Measurements from ENCODE around the gene FBXO31.

FBXO31 gene

DNA sequence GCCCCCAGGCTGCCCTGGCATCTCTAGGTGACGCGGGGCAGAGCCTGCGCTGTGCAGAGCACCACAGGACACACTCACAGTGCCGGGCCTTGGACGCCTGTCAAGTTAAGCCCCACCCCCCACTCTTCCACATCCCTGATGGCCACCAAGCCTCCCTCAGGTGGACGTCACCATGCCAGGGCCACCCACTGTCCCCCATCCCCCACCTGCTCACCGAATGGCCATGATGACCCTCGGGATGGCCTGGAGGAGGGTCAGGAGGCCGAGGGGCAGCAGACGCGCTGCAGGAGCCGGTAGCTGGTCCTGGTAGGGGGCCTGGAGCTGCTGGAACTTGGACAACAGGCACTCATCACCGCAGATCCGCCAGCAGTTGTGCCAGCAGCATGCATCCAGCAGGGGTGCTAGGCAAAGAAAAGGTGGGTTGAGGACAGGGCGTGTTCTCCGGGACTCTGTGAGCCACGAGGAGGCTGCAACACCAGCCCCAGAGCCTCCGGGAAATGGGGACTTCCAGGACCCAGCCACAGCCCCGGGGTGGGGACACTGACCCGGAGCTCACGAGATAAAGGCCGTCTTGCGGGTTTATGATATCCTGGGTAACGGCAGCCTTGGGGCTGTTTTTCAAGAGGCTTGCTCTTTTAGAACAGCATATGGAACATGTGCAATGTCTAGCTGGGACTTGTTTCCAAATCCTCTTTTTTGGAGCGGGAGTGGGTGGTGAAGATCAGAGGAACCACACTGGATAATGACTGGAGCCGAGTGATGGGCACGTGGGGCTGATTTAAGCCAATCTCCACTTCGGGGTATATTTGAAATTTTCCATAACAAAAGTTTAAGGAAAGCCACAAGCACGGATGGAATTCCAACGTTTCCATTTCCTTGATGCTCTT, 77.8 kb downstream of the FBXO31 start:
- no peak for DNase-seq

DNA sequence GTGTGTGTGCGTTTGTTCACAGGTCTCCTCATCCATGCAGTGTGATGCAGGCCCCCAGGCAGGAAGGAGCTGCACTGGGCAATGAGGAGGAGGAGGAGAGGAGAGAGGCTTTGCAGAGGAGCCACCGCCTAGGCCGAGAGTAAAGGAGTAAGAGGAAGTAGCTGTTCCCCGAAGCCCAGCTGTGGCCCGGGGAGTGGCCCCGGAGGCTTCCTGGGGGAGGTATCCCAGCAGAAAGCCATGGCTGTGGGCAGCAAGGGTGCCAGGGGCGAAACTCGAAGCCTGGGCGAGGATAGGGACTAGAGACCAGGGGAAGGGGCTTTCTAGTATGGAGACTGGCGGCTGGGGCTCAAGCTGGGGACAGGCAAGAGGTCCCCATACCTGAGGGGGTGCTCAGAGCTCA, 78.6 kb downstream of the FBXO31 start:
- DNase-seq: no peak

DNA sequence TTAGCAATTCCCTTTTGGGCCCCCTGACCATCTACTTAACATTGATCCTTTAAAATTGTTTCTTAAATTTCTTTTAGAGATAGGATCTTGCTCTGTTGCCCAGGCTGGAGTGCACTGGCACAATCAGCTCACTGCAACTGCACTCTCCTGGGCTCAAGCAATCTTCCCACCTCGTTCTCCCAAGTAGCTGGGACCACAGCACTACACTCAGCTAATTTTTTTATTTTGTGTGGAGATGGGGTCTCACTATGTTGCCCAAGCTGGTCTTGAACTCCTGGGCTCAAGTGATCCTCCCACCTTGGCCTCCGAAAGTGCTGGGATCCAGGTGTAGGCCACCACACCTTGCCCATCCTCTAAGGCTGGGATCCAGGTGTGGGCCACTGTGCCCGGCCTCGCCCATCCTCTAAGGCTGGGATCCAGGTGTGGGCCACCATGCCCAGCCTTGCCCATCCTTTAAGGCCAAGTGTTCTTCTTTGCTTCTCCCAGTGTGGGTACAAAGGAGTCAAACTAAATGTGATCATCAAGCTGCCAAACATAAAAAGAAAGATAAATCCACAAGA, 79.5 kb downstream of the FBXO31 start:
- DNase-seq: no peak

DNA sequence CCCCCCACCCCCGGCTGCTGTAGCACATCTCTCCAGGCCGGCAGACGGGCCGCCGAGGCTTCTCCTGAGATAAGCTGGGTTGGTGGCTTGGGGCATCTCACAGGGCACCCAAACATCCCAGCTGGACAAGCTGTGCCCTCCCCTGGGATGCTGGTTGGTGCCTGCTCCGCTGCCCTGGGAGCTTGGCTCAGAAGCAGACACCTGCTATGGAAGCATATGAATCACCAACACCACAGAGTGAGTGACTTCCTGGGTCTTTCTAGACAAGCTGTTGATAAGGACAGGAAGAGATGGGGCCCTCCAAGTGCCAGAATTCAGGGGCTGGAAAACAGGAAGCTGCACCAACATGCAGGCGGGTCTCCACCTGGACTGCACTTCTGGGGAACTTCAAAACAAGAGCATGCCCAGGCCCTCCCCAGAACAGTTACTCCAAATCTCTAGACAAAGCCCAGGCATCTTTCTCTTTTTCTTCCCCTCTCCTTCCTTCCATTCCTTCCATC, 80.1 kb downstream of the FBXO31 start:
- no peak for DNase-seq

DNA sequence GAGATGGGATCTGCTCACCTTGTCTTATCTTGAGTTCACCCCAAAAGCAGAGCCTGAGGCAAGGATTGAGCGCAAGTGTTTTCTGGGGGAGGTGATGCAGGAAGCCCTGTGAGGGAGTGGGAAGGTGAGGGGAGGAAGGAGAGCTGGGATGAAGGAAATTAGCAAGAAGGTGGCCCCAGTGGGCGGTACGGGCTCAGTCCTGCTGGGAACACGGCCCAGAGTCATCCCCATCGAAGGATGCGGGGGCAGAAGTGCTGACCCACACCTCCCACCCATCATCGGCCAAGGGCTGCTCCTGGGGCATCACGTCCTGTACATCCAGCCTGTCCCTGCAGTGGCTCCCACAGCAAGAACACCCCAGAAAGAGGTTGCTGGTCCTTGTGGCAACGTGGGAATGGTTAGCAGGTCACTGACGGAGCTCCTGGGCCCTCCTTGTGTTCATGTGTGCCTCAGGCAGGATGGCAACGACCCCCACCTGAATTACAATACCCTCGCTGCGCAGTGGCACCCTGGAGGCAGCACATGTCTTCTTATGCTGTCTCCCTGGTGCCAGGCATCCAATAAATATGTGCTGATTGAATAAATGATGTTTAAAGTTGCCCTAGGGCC, 84.6 kb downstream of the FBXO31 start:
- DNase-seq: no peak

DNA sequence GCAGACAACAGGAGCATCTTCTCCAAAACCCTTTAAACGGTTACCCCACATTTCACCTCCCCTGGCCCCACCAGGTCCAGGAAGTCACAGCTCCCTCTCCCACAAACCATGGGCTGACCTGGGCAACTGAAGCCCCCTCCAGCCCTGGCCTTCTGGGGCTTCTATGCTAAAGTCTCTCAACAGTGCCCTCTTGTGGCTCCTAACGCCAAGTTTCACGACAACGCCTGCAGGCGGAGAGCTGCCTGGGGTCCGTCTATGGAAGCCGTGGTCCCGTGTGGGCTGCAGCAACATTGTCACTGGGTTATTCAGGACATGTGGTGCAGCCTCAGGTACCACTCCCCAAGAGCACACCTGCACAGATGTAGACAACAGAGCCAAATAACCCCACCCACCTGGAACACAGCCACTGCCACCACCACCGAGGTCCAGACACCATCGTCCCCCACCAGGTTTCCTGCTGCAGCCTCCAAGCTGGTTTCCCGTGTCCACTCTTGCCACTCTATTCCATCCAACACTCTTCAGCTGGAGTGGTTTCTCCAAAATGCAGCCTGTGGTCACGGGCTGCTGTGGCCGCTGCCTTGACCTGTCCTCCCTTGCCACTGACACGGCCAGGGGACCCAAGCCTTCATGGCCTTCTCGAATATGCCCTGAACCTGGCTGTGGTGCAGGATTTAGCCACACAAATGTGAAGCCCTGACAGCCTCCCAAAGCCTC, 85.5 kb downstream of the FBXO31 start:
- peak; percentile 1 for DNase-seq

DNA sequence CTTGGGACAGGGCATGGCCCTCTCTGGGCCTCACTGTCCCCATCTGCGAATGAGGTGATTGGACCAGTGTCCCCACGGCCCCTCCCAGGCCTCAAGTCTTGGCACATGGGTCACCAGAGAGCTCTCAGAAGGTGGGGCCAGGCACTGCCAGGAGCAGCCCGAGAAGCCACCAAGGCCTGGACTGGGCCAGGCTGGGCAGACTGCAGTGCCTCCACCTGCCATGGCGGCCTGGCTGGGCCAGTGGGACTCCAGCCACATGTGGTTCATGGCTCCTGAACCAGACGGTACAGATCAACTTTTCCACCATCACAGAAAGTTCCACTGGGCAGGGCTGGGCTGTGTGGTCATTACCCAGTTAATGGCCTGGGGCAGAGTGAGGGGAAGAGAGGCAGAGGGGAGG, 86.2 kb downstream of the FBXO31 start:
- DNase-seq: no peak

DNA sequence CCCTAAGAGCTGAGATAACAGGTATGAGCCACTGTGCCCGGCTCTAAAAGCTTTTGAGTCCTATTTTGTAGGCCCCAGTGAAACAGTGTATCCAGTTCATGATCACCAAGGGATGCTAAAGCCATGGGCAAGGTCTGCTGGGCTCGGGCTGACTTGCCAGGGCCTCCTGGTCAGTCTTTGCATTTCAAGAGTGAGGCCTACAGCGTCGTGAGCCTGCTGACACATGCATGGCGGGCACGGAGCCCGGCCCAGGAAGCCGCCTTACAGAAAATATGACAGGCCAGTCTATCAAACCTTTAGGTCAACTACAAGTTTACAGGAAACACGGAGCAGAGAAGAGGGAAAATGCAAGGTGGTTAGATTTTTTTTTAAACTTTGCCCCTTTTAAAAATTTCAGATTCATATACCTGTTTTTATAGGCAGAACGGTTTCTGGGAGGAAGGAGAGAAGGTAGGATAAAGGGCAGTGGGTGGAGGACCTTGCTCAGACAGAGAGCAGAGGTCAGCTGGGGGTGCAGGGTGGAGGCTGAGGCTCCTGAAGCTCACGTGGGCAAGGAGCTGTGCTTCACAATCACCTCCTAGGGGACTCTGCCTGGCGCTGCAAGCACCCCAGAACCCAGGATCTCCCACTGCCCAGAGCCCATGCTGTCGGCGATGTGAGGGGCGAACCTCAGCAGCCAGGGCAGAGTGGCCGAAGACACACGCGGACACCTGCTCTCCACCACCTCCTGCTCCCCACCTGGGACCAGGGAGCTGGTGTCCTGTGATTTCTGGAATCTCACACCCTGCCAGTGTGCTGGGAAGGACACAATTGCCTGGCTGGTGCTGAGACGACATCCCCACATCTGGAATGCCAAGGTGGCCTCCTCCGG, 87.7 kb downstream of the FBXO31 start:
- DNase-seq: no peak

DNA sequence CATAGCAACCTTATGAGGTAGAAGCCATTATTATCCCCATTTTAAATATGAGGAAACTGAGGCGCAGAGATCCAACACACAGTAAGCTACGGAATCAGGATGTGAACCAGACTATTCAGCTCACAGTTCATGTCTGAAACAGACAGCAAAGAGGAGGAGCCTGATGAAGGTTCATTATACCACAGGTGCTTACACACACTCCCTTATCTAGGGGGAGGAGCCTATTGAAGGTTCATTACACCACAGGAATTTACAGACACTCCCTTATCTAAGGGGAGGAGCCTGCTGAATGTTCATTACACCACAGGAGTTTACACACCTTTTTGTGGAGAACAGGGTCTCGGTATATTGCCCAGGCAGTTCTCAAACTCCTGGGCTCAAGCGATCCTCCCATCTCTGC, 88.3 kb downstream of the FBXO31 start:
- DNase-seq: no peak

DNA sequence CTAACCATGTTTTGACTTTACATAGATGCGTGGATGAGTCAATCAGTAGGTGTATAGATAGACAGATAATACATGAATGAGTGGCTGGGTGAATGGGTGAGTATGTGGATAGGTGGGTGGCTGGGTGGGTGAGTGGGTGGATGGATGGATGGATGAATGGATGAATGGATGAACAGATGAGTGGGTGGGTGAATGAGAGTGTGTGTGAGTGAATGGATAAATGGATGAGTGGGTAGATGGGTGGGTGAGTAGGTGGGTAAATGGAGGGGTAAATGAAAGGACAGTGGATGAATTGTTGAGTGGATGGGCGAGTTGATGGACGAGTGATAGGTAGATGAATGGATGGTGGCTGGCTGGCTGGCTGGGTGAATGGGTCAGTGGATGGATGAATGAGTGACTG, 89.6 kb downstream of the FBXO31 start:
- no peak for DNase-seq

DNA sequence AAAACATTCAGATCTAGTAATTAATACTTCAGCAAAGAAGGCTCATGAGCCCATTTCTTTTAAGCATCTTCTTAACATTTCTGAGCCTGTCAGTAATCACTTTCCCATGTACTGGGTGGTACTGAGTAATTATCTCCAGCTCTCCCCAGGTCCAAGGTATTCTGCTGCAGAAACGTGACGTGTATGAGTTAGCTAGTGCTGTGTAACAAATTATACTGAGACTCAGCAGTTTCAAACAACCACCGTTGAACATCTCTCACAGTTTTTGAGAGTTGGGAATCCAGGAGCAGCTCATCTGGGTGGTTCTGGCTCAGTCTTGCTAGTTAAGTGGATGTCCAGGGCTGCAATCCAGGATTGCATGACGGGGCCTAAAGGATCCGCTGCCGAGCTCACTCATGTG, 91.6 kb downstream of the FBXO31 start:
- no peak for DNase-seq

DNA sequence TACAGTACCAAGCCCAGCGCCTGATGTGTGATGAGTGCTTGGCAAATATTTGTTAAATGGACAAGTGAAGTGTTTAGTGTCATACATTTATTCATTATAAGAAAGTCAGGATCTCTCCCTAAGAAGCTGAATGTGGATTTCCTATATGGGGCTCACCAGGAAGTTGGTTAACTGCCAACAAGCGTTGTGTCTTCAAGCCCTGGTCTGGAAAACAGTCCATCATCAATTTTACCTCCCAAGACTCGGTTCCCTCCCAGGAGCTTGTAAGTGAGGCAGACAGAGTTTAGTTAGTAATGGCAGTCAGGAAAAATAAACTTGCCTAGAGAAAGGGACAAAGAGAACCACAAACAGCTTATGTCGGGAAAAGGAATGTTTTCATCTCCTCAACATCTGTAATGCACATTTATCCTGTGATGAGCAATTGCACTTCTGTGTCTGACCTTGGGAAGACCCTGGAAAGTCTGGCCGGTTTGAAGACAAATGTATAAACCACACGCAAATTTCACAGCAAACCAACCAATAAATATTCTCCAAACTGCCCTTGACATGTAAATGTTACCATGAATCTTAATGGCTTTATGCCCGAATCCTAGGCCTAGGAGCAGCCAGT, 94.7 kb downstream of the FBXO31 start:
- DNase-seq: no peak

DNA sequence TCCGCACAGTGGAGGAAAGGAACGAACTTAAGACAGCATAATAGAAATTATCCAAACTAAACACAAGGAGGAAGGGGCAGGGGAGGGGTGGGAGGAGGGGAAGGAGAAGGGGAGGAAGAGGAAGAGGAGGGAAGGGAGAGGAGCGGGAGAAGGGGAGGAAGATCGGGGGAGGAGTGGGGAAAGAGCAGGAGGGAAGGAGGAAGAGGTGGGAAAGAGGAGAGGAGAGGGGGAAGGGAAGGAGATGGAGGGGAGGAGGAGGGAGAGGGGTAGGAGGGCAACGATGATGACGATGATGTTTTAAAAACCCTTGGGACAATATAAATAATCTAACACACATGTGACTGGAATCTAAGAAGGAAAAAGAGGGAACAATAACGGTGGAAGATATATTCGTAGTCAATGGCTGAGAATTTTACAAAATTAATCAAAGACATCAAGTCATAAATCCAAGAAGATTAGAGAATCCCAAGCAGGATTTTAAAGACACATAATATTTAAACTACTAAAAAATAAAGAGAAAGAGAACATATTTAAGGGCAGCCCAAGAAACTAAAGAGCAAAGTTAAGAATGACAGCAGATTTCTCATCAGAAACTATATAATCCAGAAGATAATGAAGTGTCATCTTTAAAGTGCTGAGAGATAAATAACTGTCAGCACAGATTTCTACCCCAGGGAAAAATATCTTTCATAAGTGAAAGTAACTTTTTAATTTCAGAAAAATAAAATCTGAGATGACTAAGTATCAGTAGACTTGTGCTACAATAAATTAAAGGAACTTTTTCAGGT, 96.5 kb downstream of the FBXO31 start:
- DNase-seq: no peak

DNA sequence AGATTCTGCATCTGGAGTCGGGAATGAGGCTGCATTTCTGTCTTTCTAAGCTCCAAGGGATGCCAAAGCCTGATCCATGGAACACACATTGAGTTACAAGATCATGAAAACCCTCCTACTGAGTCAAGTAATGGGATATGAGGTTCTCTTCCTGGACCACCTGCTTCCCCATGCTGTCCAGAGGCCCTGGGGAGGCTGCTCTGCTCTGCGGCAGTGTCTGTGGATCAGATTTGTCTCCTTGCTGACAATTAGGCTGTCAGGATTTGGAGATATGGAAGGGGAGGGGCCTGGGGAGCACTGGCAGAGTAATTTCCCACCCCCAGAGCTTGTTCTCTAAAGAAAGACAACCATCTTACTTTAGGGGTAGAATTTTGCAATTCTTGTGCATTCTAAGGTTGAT, 99.4 kb downstream of the FBXO31 start:
- no peak for DNase-seq

DNA sequence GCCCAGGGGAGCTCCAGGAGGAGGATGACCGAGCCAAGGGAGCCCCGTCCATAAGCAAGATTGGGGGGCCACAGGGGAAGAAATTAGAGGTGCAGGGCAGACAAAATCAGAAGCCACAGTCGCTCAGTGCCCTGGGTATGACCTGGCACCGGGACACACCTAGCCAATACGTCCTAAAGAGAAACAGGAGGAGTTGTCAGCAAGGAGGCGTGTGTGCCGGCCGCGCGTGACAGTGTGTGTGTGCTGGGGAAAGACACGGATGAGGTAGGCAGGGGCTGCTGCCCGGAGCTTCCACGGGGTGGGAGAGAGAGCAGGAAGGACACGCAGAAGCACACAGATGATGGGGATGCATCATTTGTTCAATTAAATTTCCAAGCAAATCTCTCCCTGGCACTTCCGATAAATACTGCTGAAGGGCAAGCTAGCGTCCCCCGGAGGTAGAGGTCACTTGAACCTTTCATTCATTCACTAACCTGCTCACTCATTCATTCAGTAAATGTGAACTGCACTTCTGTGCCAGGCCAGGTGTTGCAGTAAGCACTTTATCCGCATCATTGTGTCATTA, 104.4 kb downstream of the FBXO31 start:
- DNase-seq: no peak

DNA sequence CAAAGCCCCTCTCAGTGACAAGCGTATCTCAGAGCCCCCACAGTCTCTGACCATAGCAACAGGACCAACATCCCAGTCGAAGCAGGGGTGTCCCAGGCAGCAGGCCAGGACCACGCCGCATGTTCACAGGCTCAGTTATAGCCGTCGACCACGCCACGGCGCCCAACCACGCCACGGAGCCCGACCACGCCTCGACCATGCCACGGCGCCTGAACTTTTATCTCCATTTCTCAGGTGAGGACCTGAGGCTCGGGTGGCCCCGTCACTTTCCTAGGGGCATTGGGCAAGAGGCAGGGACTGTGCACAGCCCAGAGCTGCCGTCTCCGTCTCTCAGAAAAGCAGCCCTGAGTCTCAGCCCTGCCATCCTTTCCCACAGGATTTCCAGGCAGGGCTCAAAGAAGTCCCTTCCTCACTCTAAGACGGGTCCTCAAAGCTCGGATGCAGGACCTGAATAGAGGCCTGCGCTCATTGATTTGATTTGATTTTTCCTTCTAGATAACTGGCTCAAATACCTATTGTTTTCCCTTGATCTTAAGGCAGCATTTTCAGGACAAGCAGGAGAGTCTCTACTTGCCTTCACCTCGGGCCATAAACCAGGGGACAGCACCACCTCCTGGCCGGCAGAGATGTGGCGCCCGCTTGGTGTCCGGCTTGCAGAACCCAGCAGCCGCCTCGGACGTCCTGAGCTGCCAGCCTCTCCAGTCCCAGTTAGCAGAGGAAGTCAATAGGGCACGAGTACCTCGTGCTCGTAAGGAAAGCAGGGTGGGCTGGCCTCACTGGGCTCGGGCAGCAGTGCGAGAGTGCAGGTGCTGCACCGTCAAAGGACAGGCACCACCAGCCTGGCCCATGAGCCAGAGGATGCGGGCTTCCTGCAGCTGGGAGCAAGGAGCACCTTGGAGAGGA, 105.1 kb downstream of the FBXO31 start:
- DNase-seq: no peak
